WTC11 (cell line): ENCODE measurements around the gene TRPM4. TPM values are rescaled to one million over a fixed set of nuclear protein-coding genes. Genes with fewer than 3 reads are reported as not detected.

Experiments used
- ATAC-seq: fragments of 200-7000 bp; cut with Tn5 transposase; 2 replicates; pipeline ENCODE4 v1.10.0; 2021; ENCODE audit warnings: mild to moderate bottlenecking, moderate library complexity
- CTCF ChIA-PET: fragments of 300-600 bp; sonication (Branson Sonifier 250); formaldehyde crosslinking; loops from one replicate; lab custom pipeline; 2021; ENCODE audit warnings: antibody characterized with exemption; lab: Charles Lee
- POLR2A ChIA-PET: fragments of 350-600 bp; sonication (Branson Sonifier 250); formaldehyde crosslinking; loops from one replicate; lab custom pipeline; 2021; ENCODE audit warnings: antibody characterized with exemption; lab: Charles Lee
- DNase-seq: peaks from one replicate; pipeline ENCODE4 v3.0.0; 2021; ENCODE audit warnings: low spot score
- H3K27ac Mint-ChIP-seq: 2 replicates; pipeline ENCODE4 v1.8.0; 2021; ENCODE audit warnings: mixed read lengths
- H3K27me3 Mint-ChIP-seq: 2 replicates; pipeline ENCODE4 v1.8.0; 2021; ENCODE audit warnings: low read depth, mild to moderate bottlenecking, moderate library complexity, mixed read lengths
- H3K36me3 Mint-ChIP-seq: 2 replicates; pipeline ENCODE4 v1.8.0; 2021; ENCODE audit warnings: mixed read lengths
- H3K4me1 Mint-ChIP-seq: 2 replicates; pipeline ENCODE4 v1.8.0; 2022; ENCODE audit warnings: mixed read lengths
- H3K4me3 Mint-ChIP-seq: 2 replicates; pipeline ENCODE4 v1.8.0; 2021; ENCODE audit warnings: mild to moderate bottlenecking, moderate library complexity, mixed read lengths
- H3K9me3 Mint-ChIP-seq: 2 replicates; pipeline ENCODE4 v1.8.0; 2021; ENCODE audit warnings: mixed read lengths
- ATF1 ChIP-seq: sonication (generic); formaldehyde crosslinking; IDR thresholded peaks from 2 replicates; pipeline ENCODE4 v1.8.1; 2023; ENCODE audit warnings: mild to moderate bottlenecking, moderate library complexity, missing genetic modification reagents
- CREB1 ChIP-seq: sonication (generic); formaldehyde crosslinking; IDR thresholded peaks from 2 replicates; pipeline ENCODE4 v1.8.0; 2023; ENCODE audit warnings: mild to moderate bottlenecking, missing genetic modification reagents
- CREM ChIP-seq: sonication (generic); formaldehyde crosslinking; IDR thresholded peaks from 2 replicates; pipeline ENCODE4 v1.8.1; 2022; ENCODE audit warnings: mild to moderate bottlenecking, missing genetic modification reagents, moderate library complexity
- FOXK1 ChIP-seq: sonication (generic); formaldehyde crosslinking; IDR thresholded peaks from 2 replicates; pipeline ENCODE4 v1.8.0; 2022; ENCODE audit warnings: mild to moderate bottlenecking, moderate library complexity, missing genetic modification reagents
- MXD4 ChIP-seq: fragments of 250-450 bp; sonication (Bioruptor Pico); IDR thresholded peaks from 2 replicates; pipeline ENCODE4 v1.8.0; 2021; ENCODE audit warnings: mild to moderate bottlenecking, moderate library complexity, borderline replicate concordance
- MYBL2 ChIP-seq: sonication (generic); formaldehyde crosslinking; IDR thresholded peaks from 2 replicates; pipeline ENCODE4 v1.8.1; 2023; ENCODE audit warnings: mild to moderate bottlenecking, moderate library complexity, missing genetic modification reagents
- NFATC4 ChIP-seq: fragments of 250-450 bp; sonication (Bioruptor Pico); IDR thresholded peaks from 2 replicates; pipeline ENCODE4 v1.9.0; 2021; ENCODE audit warnings: mild to moderate bottlenecking
- ZNF121 ChIP-seq: sonication (generic); formaldehyde crosslinking; IDR thresholded peaks from 2 replicates; pipeline ENCODE4 v1.8.0; 2023; ENCODE audit warnings: missing genetic modification reagents
- ZNF219 ChIP-seq: sonication (generic); formaldehyde crosslinking; IDR thresholded peaks from 2 replicates; pipeline ENCODE4 v1.8.0; 2023; ENCODE audit warnings: missing genetic modification reagents, mild to moderate bottlenecking, borderline replicate concordance
- ZNF416 ChIP-seq: fragments of 250-450 bp; sonication (Bioruptor Pico); IDR thresholded peaks from 2 replicates; pipeline ENCODE4 v1.9.0; 2021; ENCODE audit warnings: mild to moderate bottlenecking, inconsistent platforms
- ZNF423 ChIP-seq: fragments of 250-450 bp; sonication (Bioruptor Pico); IDR thresholded peaks from 2 replicates; pipeline ENCODE4 v2.1.2; 2022; ENCODE audit warnings: mild to moderate bottlenecking, moderate library complexity
- total RNA-seq: library from RNA; stranded (reverse); gene quantifications from 3 replicates; pipeline ENCODE4 v1.2.3, GENCODE V29; 2021
- TF ChIP-seq, protein P1 (sequence below): sonication (generic); formaldehyde crosslinking; IDR thresholded peaks from 2 replicates; pipeline ENCODE4 v1.8.1; 2022; ENCODE audit warnings: mild to moderate bottlenecking, missing genetic modification reagents, moderate library complexity, borderline replicate concordance
- TF ChIP-seq, protein P2 (sequence below): sonication (generic); formaldehyde crosslinking; IDR thresholded peaks from 2 replicates; pipeline ENCODE4 v1.8.1; 2022; ENCODE audit warnings: low read depth, mild to moderate bottlenecking, moderate library complexity, missing genetic modification reagents, borderline replicate concordance
- TF ChIP-seq, protein P3 (sequence below): sonication (generic); formaldehyde crosslinking; IDR thresholded peaks from 2 replicates; pipeline ENCODE4 v1.8.1; 2023; ENCODE audit warnings: mild to moderate bottlenecking, moderate library complexity, missing genetic modification reagents
- TF ChIP-seq, protein P4 (sequence below): fragments of 250-450 bp; sonication (Bioruptor Pico); IDR thresholded peaks from 2 replicates; pipeline ENCODE4 v1.9.0; 2021; ENCODE audit warnings: mild to moderate bottlenecking, borderline replicate concordance
- TF ChIP-seq, protein P5 (sequence below): sonication (generic); formaldehyde crosslinking; IDR thresholded peaks from 2 replicates; pipeline ENCODE4 v1.8.1; 2022; ENCODE audit warnings: low read depth, missing genetic modification reagents, borderline replicate concordance
- TF ChIP-seq, protein P6 (sequence below): sonication (generic); formaldehyde crosslinking; IDR thresholded peaks from 2 replicates; pipeline ENCODE4 v1.8.0; 2022; ENCODE audit warnings: mild to moderate bottlenecking, missing genetic modification reagents

The TRPM4 gene
- total RNA-seq, 1 experiment from 2014 or later, result 15.5 TPM

DNA sequence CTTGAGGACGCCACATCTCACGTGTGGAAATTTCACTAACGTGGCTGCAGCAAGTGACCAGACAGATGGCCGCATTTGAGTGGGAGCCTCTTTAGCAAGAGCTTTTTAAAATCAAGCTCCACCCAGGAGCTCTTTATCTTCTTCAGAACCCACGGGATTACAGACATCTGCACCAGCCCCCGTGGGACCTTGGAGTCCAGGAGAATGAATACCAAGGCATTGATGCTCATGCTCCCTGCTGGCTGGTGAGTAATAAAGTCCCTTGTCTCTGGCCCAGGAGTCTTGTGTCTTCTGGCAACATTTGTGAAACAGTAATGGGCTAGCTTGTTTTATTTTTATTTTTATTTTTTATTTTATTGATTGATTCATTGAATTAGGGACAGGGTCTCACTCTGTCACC is 64.4 kb downstream of the TRPM4 start:
- DNase-seq, result no peak
- peaks cover 2% of the 10 kb centered on the region; the same call in 1 of the 2 replicates for H3K4me1 Mint-ChIP-seq
- POLR2A ChIA-PET, result no interaction called here
- H3K36me3 Mint-ChIP-seq, result no peaks in the 10 kb centered on the region
- TF ChIP-seq, protein P1, sequence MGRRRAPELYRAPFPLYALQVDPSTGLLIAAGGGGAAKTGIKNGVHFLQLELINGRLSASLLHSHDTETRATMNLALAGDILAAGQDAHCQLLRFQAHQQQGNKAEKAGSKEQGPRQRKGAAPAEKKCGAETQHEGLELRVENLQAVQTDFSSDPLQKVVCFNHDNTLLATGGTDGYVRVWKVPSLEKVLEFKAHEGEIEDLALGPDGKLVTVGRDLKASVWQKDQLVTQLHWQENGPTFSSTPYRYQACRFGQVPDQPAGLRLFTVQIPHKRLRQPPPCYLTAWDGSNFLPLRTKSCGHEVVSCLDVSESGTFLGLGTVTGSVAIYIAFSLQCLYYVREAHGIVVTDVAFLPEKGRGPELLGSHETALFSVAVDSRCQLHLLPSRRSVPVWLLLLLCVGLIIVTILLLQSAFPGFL (CRISPR knock-in tag), result no peak
- TF ChIP-seq MXD4 (CRISPR knock-in tag) (no peak), ZNF423 (CRISPR knock-in tag) (no peak), MYBL2 (CRISPR knock-in tag) (no peak), ZNF219 (CRISPR knock-in tag) (no peak), FOXK1 (CRISPR knock-in tag) (no peak), ZNF121 (no peak), NFATC4 (CRISPR knock-in tag) (no peak), CREM (no peak), ATF1 (CRISPR knock-in tag) (no peak), CREB1 (CRISPR knock-in tag) (no peak), ZNF416 (CRISPR knock-in tag) (no peak)
- TF ChIP-seq, protein P2, sequence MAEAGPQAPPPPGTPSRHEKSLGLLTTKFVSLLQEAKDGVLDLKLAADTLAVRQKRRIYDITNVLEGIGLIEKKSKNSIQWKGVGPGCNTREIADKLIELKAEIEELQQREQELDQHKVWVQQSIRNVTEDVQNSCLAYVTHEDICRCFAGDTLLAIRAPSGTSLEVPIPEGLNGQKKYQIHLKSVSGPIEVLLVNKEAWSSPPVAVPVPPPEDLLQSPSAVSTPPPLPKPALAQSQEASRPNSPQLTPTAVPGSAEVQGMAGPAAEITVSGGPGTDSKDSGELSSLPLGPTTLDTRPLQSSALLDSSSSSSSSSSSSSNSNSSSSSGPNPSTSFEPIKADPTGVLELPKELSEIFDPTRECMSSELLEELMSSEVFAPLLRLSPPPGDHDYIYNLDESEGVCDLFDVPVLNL, result no peak
- TF ChIP-seq, protein P3, sequence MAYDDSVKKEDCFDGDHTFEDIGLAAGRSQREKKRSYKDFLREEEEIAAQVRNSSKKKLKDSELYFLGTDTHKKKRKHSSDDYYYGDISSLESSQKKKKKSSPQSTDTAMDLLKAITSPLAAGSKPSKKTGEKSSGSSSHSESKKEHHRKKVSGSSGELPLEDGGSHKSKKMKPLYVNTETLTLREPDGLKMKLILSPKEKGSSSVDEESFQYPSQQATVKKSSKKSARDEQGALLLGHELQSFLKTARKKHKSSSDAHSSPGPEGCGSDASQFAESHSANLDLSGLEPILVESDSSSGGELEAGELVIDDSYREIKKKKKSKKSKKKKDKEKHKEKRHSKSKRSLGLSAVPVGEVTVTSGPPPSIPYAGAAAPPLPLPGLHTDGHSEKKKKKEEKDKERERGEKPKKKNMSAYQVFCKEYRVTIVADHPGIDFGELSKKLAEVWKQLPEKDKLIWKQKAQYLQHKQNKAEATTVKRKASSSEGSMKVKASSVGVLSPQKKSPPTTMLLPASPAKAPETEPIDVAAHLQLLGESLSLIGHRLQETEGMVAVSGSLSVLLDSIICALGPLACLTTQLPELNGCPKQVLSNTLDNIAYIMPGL, result no peak
- TF ChIP-seq, protein P4, sequence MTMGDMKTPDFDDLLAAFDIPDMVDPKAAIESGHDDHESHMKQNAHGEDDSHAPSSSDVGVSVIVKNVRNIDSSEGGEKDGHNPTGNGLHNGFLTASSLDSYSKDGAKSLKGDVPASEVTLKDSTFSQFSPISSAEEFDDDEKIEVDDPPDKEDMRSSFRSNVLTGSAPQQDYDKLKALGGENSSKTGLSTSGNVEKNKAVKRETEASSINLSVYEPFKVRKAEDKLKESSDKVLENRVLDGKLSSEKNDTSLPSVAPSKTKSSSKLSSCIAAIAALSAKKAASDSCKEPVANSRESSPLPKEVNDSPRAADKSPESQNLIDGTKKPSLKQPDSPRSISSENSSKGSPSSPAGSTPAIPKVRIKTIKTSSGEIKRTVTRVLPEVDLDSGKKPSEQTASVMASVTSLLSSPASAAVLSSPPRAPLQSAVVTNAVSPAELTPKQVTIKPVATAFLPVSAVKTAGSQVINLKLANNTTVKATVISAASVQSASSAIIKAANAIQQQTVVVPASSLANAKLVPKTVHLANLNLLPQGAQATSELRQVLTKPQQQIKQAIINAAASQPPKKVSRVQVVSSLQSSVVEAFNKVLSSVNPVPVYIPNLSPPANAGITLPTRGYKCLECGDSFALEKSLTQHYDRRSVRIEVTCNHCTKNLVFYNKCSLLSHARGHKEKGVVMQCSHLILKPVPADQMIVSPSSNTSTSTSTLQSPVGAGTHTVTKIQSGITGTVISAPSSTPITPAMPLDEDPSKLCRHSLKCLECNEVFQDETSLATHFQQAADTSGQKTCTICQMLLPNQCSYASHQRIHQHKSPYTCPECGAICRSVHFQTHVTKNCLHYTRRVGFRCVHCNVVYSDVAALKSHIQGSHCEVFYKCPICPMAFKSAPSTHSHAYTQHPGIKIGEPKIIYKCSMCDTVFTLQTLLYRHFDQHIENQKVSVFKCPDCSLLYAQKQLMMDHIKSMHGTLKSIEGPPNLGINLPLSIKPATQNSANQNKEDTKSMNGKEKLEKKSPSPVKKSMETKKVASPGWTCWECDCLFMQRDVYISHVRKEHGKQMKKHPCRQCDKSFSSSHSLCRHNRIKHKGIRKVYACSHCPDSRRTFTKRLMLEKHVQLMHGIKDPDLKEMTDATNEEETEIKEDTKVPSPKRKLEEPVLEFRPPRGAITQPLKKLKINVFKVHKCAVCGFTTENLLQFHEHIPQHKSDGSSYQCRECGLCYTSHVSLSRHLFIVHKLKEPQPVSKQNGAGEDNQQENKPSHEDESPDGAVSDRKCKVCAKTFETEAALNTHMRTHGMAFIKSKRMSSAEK, result no peak
- TF ChIP-seq, protein P5, sequence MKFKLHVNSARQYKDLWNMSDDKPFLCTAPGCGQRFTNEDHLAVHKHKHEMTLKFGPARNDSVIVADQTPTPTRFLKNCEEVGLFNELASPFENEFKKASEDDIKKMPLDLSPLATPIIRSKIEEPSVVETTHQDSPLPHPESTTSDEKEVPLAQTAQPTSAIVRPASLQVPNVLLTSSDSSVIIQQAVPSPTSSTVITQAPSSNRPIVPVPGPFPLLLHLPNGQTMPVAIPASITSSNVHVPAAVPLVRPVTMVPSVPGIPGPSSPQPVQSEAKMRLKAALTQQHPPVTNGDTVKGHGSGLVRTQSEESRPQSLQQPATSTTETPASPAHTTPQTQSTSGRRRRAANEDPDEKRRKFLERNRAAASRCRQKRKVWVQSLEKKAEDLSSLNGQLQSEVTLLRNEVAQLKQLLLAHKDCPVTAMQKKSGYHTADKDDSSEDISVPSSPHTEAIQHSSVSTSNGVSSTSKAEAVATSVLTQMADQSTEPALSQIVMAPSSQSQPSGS (CRISPR knock-in tag), result no peak
- TF ChIP-seq, protein P6, sequence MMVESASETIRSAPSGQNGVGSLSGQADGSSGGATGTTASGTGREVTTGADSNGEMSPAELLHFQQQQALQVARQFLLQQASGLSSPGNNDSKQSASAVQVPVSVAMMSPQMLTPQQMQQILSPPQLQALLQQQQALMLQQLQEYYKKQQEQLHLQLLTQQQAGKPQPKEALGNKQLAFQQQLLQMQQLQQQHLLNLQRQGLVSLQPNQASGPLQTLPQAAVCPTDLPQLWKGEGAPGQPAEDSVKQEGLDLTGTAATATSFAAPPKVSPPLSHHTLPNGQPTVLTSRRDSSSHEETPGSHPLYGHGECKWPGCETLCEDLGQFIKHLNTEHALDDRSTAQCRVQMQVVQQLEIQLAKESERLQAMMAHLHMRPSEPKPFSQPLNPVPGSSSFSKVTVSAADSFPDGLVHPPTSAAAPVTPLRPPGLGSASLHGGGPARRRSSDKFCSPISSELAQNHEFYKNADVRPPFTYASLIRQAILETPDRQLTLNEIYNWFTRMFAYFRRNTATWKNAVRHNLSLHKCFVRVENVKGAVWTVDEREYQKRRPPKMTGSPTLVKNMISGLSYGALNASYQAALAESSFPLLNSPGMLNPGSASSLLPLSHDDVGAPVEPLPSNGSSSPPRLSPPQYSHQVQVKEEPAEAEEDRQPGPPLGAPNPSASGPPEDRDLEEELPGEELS (CRISPR knock-in tag), result no peak
- TF ChIP-seq, all 79 proteins: peak for 0
- Mint-ChIP-seq H3K27me3 (peaks cover 8% of the 10 kb centered on the region), H3K9me3 (0 out of 2 replicates have a peak, but pooled peaks cover 10% of the 10 kb centered on the region), H3K4me3 (no peak overlapping the region), H3K27ac (no peak overlapping the region)
- ATAC-seq, result no peak
- CTCF ChIA-PET, result interaction anchor here (1.1 to 2.0 kb wide), 2 partner anchors 23 to 124 kb away, joined by 5 to 19 read pairs; no protein-coding TSS in a partner anchor
